AG09309 (cell line): ENCODE results near the gene COMT.

Source experiments
- DNase-seq: peaks from one replicate; pipeline ENCODE4 v3.0.0-alpha.2; 2010; ENCODE audit warnings: low read depth
- H3K4me3 ChIP-seq: 2 replicates; pipeline ENCODE4 v1.5.1; 2011; ENCODE audit warnings: mild to moderate bottlenecking, low read depth, low read length, moderate library complexity; ENCODE audit not compliant: control insufficient read depth
- TF ChIP-seq, protein P1 (sequence below): IDR thresholded peaks from 2 replicates; pipeline ENCODE4 v1.5.1; 2011; ENCODE audit warnings: mild to moderate bottlenecking, low read depth, low read length, inconsistent platforms; ENCODE audit not compliant: insufficient read depth, control insufficient read depth; ENCODE audit errors: missing control alignments

The COMT gene

GRCh38 chr22:19977296-19978243, 36.0 kb downstream of the COMT start:
- TF ChIP-seq, protein P1, sequence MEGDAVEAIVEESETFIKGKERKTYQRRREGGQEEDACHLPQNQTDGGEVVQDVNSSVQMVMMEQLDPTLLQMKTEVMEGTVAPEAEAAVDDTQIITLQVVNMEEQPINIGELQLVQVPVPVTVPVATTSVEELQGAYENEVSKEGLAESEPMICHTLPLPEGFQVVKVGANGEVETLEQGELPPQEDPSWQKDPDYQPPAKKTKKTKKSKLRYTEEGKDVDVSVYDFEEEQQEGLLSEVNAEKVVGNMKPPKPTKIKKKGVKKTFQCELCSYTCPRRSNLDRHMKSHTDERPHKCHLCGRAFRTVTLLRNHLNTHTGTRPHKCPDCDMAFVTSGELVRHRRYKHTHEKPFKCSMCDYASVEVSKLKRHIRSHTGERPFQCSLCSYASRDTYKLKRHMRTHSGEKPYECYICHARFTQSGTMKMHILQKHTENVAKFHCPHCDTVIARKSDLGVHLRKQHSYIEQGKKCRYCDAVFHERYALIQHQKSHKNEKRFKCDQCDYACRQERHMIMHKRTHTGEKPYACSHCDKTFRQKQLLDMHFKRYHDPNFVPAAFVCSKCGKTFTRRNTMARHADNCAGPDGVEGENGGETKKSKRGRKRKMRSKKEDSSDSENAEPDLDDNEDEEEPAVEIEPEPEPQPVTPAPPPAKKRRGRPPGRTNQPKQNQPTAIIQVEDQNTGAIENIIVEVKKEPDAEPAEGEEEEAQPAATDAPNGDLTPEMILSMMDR: no peak
- H3K4me3 ChIP-seq: no peak overlapping the region
- no peak for DNase-seq

GRCh38 chr22:19978748-19979147, 37.2 kb downstream of the COMT start:
- no peak for DNase-seq
- no peak overlapping the region for H3K4me3 ChIP-seq
- TF ChIP-seq, protein P1: no peak

GRCh38 chr22:19979712-19980493, 38.3 kb downstream of the COMT start:
- TF ChIP-seq, protein P1: no peak
- DNase-seq: no peak
- H3K4me3 ChIP-seq: no peak overlapping the region

- TF ChIP-seq, protein P1: no peak
- no peak for DNase-seq
- no peak overlapping the region for H3K4me3 ChIP-seq
Measured at GRCh38 chr22:19980766-19981165, 39.2 kb downstream of the COMT start.

GRCh38 chr22:19981171-19981960, 39.8 kb downstream of the COMT start:
- DNase-seq: no peak
- H3K4me3 ChIP-seq: no peak overlapping the region
- TF ChIP-seq, protein P1: no peak

DNA sequence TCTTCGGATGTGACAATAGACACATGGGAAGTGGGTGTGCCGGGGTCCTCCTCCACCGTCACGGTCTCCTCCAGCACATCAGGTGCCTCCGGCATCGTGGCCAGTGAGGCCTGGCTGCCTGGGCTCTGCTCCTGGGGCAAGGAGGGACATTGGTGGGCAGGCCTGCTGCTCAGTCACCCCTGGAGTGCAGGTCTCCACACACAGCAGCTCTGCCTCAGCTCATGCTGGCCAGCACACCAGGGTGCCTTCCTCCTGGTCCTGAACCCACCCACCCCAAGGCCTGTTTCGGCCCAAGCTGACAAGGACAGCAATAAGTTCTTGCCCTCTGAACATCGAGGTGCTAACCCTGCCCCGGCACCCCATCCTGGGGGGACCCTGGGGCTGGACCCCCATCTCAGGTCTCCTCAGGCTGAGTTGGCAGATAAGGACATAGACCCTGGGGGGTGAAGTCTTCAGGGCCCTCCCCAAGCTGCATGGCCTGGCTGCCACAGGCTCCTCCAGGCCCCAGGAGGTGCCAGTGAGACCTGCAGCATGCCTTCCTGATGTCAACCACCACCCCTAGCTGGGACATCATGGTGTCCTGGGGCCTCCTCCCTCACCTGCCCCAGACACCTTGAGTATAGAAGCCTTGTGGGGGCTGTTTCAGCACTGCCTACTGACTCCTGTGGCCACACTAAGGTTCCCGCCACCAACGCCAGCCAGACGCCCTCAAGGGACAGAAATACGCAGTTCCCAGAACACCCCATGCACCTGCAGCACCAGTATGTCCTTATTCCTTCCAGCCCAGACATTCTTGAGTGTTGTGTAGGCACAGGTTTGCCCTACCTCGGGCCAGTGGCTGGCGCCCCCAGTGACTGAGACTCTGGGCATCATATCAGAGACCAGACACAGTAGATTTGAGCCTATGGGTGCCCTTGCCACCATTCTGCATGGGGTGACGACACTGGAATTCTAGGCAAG, 40.7 kb downstream of the COMT start:
- no peak for DNase-seq
- H3K4me3 ChIP-seq: no peak overlapping the region
- TF ChIP-seq, protein P1: no peak
